DMS153 treated with DMSO at 0.1 percent for 48 hours (cell line): Measurements from ENCODE around the gene ABLIM2.

Experiments
- DNase-seq: peaks from one replicate; lab custom pipeline; 2025; ENCODE audit not compliant: unreplicated experiment; lab: John Stamatoyannopoulos, UW

The ABLIM2 gene

GRCh38 chr4:8087921-8088495 is 70.6 kb downstream of the ABLIM2 start:
- no peak for DNase-seq

- no peak for DNase-seq
These were observed 71.7 kb downstream of the ABLIM2 start for GRCh38 chr4:8086783-8087445.

- no peak for DNase-seq
These were observed 73.0 kb downstream of the ABLIM2 start for GRCh38 chr4:8085491-8086117.

GRCh38 chr4:8084712-8085490 is 73.7 kb downstream of the ABLIM2 start:
- no peak for DNase-seq

- DNase-seq, result no peak
These were observed 74.5 kb downstream of the ABLIM2 start for GRCh38 chr4:8084031-8084660.

- DNase-seq, result no peak
These were observed 75.4 kb downstream of the ABLIM2 start for GRCh38 chr4:8083086-8083825.

GRCh38 chr4:8082517-8083055 is 76.0 kb downstream of the ABLIM2 start:
- no peak for DNase-seq

- DNase-seq, result no peak
These were observed 76.7 kb downstream of the ABLIM2 start for GRCh38 chr4:8081621-8082516.

GRCh38 chr4:8081171-8081570 is 77.4 kb downstream of the ABLIM2 start:
- no peak for DNase-seq

- DNase-seq, result no peak
These were observed 77.9 kb downstream of the ABLIM2 start for GRCh38 chr4:8080754-8081065.

GRCh38 chr4:8079916-8080753 is 78.5 kb downstream of the ABLIM2 start:
- no peak for DNase-seq

- DNase-seq, result no peak
These were observed 79.4 kb downstream of the ABLIM2 start for GRCh38 chr4:8079031-8079885.

- no peak for DNase-seq
These were observed 80.0 kb downstream of the ABLIM2 start for GRCh38 chr4:8078610-8079015.

- no peak for DNase-seq
These were observed 80.5 kb downstream of the ABLIM2 start for GRCh38 chr4:8078109-8078494.

GRCh38 chr4:8077181-8078108 is 81.2 kb downstream of the ABLIM2 start:
- no peak for DNase-seq

- no peak for DNase-seq
These were observed 82.6 kb downstream of the ABLIM2 start for GRCh38 chr4:8076023-8076422.
